NCI-H524 (cell line): Measurements from ENCODE around the gene TRMT10C.
"Not testable (repeated sequence)": the region's sequence is repeated elsewhere in the genome, so short reads cannot be mapped to it uniquely, and the experiment has no call there.

Experiments
- DNase-seq, 2 experiments: peaks; one replicate each; lab custom pipeline; 2025; lab: John Stamatoyannopoulos, UW

Gene TRMT10C

GRCh38 chr3:101548527-101549105 lies 13.1 kb upstream of the TRMT10C start:
- DNase-seq = no peak

GRCh38 chr3:101549473-101549872 lies 12.2 kb upstream of the TRMT10C start:
- no peak for DNase-seq

GRCh38 chr3:101551359-101552081 lies 10.1 kb upstream of the TRMT10C start:
- DNase-seq = not testable (repeated sequence)

GRCh38 chr3:101553381-101553780 lies 8.3 kb upstream of the TRMT10C start:
- not testable (repeated sequence) for DNase-seq

- DNase-seq = no peak
These were observed 5.6 kb upstream of the TRMT10C start for GRCh38 chr3:101556064-101556463.

GRCh38 chr3:101567528-101568317 lies 6.1 kb downstream of the TRMT10C start:
- DNase-seq = no peak

GRCh38 chr3:101571028-101571895 lies 9.6 kb downstream of the TRMT10C start:
- no peak for DNase-seq

GRCh38 chr3:101573449-101574387 lies 12.1 kb downstream of the TRMT10C start, which contains the start of gene PCNP:
Gene PCNP (plus strand): TSS chr3:101574180. CDS start chr3:101574216, 36 bp downstream.
- peak; percentile 99 to 100 for DNase-seq

GRCh38 chr3:101574388-101575112 lies 12.9 kb downstream of the TRMT10C start:
- peak in 1 of 2 experiments; percentile 69 for DNase-seq

- DNase-seq = no peak
These were observed 15.6 kb downstream of the TRMT10C start for GRCh38 chr3:101577286-101577685.

GRCh38 chr3:101588616-101589015 lies 26.9 kb downstream of the TRMT10C start:
- DNase-seq = no peak

- no peak for DNase-seq
These were observed 29.4 kb downstream of the TRMT10C start for GRCh38 chr3:101591071-101591470.

- DNase-seq = no peak
These were observed 41.1 kb downstream of the TRMT10C start for GRCh38 chr3:101602731-101603130.

GRCh38 chr3:101603184-101603583 lies 41.5 kb downstream of the TRMT10C start:
- no peak for DNase-seq

- DNase-seq = not testable (repeated sequence)
These were observed 43.7 kb downstream of the TRMT10C start for GRCh38 chr3:101605398-101605797.

- DNase-seq = no peak
These were observed 49.4 kb downstream of the TRMT10C start for GRCh38 chr3:101611023-101611422.

- DNase-seq = not testable (repeated sequence)
These were observed 51.3 kb downstream of the TRMT10C start for GRCh38 chr3:101613014-101613413.

GRCh38 chr3:101615525-101615924 lies 53.9 kb downstream of the TRMT10C start:
- no peak for DNase-seq
